Adrenal gland (tissue), 5 donors: ENCODE results near the gene CAMSAP1.

ENCODE experiments used
- CTCF ChIP-seq, 6 experiments: fragments of 450-650 bp in 4 of 6; fragments of 200-600 bp in 2 of 6; sonication (generic) in 1 of 6; IDR thresholded peaks; 1 replicate in 5 of 6; 2 replicates in 1 of 6; pipeline versions ENCODE4 v1.5.1 to v1.8.0; 2016 to 2021; ENCODE audit warnings: antibody characterized with exemption in 6 of 6, mild to moderate bottlenecking in 2 of 6, moderate library complexity in 1 of 6
- POLR2A ChIP-seq, 2 donors: fragments of 450-650 bp; IDR thresholded peaks; one replicate each; pipeline ENCODE4 v1.6.1; 2017; ENCODE audit warnings: antibody characterized with exemption in 2 of 2, mild to moderate bottlenecking in 2 of 2, moderate library complexity in 1 of 2
- donor health status: DM: no; HTN: no; CAD: no.

GRCh38 chr9:135766251-135766650 is 141.1 kb downstream of the CAMSAP1 start:
- TF ChIP-seq CTCF (IDR thresholded peaks at IDR 0.05) (no peak), POLR2A (IDR thresholded peaks at IDR 0.05) (no peak)
